Small intestine (tissue), 7 donors: ENCODE results near the gene COL4A2. TPM values are rescaled to one million over a fixed set of nuclear protein-coding genes. Genes with fewer than 3 reads are reported as not detected.

ENCODE experiments used
- DNase-seq, 2 donors: peaks; one replicate each; pipeline versions ENCODE4 v3.0.0 to v3.0.0-alpha.2; 2013
- FAIRE-seq: peaks from 2 replicates; lab custom pipeline; 2012; peaks lifted over from hg19 to GRCh38; lab: Jason Lieb, UNC
- H3K27ac ChIP-seq, 3 donors: one replicate each; pipeline ENCODE4 v1.5.1; 2013; ENCODE audit warnings: low read length in 2 of 3, mild to moderate bottlenecking in 2 of 3, control low read depth in 1 of 3, inconsistent platforms in 1 of 3, low read depth in 1 of 3, moderate library complexity in 1 of 3
- H3K27me3 ChIP-seq, 3 donors: one replicate each; pipeline ENCODE4 v1.6.1; 2013; ENCODE audit warnings: low read length in 3 of 3, inconsistent platforms in 1 of 3; ENCODE audit not compliant: control insufficient read depth in 3 of 3, insufficient read depth in 3 of 3
- H3K36me3 ChIP-seq, 3 donors: one replicate each; pipeline ENCODE4 v1.6.1; 2013; ENCODE audit warnings: low read length in 3 of 3, inconsistent platforms in 1 of 3, low read depth in 1 of 3, mild to moderate bottlenecking in 1 of 3, moderate library complexity in 1 of 3; ENCODE audit not compliant: control insufficient read depth in 3 of 3, insufficient read depth in 2 of 3
- H3K4me1 ChIP-seq, 3 donors: one replicate each; pipeline ENCODE4 v1.6.1; 2013; ENCODE audit warnings: low read length in 2 of 3, inconsistent platforms in 1 of 3, low read depth in 1 of 3, mild to moderate bottlenecking in 1 of 3, moderate library complexity in 1 of 3; ENCODE audit not compliant: control insufficient read depth in 3 of 3, insufficient read depth in 2 of 3
- H3K4me3 ChIP-seq, 3 donors: one replicate each; pipeline ENCODE4 v1.5.1; 2013; ENCODE audit warnings: low read length in 3 of 3, control low read depth in 1 of 3, inconsistent platforms in 1 of 3, low read depth in 1 of 3, mild to moderate bottlenecking in 1 of 3, moderate library complexity in 1 of 3
- H3K9me3 ChIP-seq, 2 donors: one replicate each; pipeline ENCODE4 v1.6.1; 2013; ENCODE audit warnings: low read depth in 1 of 2, low read length in 1 of 2; ENCODE audit not compliant: control insufficient read depth in 2 of 2, insufficient read depth in 1 of 2
- WGBS, 3 donors: extraction: QIAGEN DNeasy Blood & Tissue Kit; methylation state at CpG; one replicate each; pipeline ENCODE4 v1.1.7; 2013; 5-methylcytosine and 5-hydroxymethylcytosine counted together
- polyA plus RNA-seq, 4 donors: library from polyadenylated mRNA; stranded (reverse) in 3 of 4; unstranded in 1 of 4; fragments of 200-250 nt in 3 of 4; fragments of 120-200 nt in 1 of 4; gene quantifications; one replicate each; pipeline versions ENCODE4 v1.2.1 to v1.2.3, GENCODE V29; 2013
- donor health status: healthy with polysubstance abuse.
- donor health status: control.
- donor health status: control.
- donor health status: Bipolar disorder and iron deficiency.
- donor health status: healthy.

COL4A2 gene
- polyA plus RNA-seq, 4 donors: 42.3 to 120 (median 64.6) TPM

DNA sequence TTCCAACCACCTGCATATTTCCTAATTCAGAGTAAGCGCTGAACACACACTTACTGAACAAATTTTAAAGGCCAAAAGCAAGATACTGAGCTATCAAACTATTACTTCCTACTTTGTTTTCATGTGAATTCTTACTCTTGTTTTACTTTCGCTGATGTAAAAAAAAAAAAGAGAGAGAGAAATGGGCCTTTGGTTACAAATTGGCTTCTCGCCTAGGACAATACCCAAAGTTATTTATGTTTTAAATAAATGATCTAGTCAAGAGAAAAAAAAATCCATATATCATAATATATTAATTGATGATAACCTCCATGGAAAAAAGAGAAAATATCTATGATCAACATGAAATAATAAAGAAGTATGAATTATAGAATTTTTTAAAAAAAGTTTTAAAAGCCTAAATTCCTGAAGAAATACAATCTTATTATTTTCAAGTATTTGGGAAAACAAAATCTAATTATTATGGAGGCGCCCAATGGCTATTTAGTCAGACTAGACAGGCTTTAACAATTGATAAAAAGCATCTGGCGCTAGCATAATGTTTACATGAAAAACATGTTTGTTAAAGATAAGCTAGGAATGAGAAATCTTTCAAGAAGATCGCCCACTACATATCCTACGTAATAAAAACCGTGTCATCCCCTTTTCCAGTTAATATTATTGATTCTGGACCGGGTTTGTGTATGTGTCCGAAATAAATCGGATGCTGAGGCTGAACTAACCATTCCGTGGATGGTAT lies 9.1 kb upstream of the COL4A2 start:
- Histone ChIP-seq H3K36me3 (peaks cover 0 to 6% (median 0%) of the 10 kb centered on the region in 3 donors), H3K9me3 (peaks cover 0 to 2% of the 10 kb centered on the region in 2 donors), H3K27me3 (no peaks in the 10 kb centered on the region), H3K27ac (peak overlapping the region in 2 of 3 donors; percentile 32 to 52), H3K4me3 (no peak overlapping the region), H3K4me1 (peaks cover 0 to 6% (median 0%) of the 10 kb centered on the region in 3 donors)
- DNase-seq (no peak), FAIRE-seq (peak; percentile 83)
- 58 to 79% (median 67%) methylated on average over 12 of the region's 12 CpGs for WGBS, 3 donors

DNA sequence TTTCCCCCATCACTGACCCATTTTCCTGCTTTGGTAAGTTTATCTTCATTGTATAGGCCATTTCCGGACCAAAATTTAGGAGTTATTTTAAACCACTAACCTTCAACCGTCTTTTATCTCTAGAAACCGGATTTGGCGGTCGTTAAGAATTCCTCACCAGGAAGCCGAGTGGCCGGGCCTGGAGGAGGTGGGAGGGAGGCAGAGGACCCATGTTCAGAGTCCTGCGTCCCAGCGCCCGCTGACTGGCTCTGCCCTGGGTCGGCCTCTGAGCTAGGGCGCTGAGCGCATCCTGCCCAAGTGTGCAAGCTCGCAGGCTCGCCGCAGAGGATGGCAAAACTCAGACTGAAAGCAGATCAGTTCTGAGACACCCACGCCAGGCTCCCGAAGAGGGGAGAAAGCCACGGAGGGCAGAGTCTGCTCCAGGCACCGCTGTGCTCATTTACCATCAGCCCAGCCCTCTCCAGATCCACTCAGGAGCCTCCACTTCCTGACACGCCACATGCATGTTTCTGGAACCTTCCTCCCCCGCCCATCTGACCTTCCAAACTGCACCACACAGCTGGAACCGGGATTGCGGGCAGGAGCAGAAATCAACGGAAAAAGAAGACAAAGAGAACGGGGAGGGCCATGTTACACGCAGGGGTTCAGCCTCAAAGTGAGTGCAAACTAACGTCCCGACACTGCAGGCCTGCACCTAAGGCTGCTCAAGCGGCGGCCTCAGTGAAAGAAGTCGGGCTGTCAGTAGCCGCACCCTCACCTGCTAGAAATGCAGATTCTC lies 8.4 kb upstream of the COL4A2 start:
- FAIRE-seq (no peak), DNase-seq (no peak)
- no peaks in the 10 kb centered on the region for H3K9me3 ChIP-seq
- WGBS, 3 donors: 39 to 66% (median 54%) methylated on average over 33 of the region's 33 CpGs
- peak overlapping the region in 2 of 3 donors; percentile 32 to 52 for H3K27ac ChIP-seq
- H3K27me3 ChIP-seq: no peaks in the 10 kb centered on the region
- H3K4me1 ChIP-seq: peaks cover 0 to 8% (median 0%) of the 10 kb centered on the region in 3 donors
- H3K4me3 ChIP-seq: no peak overlapping the region
- peaks cover 0 to 7% (median 0%) of the 10 kb centered on the region in 3 donors for H3K36me3 ChIP-seq

DNA sequence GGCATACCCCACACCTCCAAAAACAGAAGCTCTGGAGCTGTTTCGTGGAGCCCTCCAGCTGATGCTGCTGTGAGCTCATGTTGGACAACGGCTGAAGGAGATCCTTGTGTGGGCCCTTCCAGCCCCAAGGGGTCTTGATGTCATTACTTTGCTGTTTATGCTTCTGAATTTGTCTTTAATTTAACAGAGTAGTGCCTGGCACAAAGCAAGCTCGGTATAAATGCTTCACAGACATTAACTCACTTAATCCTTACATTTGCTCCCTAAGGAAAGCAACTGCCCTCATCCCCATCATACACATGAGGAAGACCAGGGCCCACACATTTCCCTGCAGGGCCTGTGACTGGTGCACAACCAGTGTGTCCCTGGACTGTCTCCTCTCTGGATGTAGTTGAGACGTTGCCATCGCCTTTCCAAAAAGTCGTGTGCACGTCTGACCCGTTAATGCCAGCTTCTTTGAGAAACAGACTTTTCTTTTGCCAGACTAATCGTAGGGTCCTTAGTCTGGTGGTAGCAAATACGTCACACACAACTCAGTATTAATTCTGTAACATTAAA lies 7.7 kb upstream of the COL4A2 start:
- FAIRE-seq (no peak), DNase-seq (no peak)
- Histone ChIP-seq H3K36me3 (peaks cover 0 to 8% (median 0%) of the 10 kb centered on the region in 3 donors), H3K27me3 (no peaks in the 10 kb centered on the region), H3K27ac (peak overlapping the region in 1 of 3 donors; percentile 52), H3K9me3 (no peaks in the 10 kb centered on the region), H3K4me3 (no peak overlapping the region), H3K4me1 (peaks cover 0 to 8% (median 0%) of the 10 kb centered on the region in 3 donors)
- 59 to 74% (median 64%) methylated on average over 10 of the region's 10 CpGs for WGBS, 3 donors

DNA sequence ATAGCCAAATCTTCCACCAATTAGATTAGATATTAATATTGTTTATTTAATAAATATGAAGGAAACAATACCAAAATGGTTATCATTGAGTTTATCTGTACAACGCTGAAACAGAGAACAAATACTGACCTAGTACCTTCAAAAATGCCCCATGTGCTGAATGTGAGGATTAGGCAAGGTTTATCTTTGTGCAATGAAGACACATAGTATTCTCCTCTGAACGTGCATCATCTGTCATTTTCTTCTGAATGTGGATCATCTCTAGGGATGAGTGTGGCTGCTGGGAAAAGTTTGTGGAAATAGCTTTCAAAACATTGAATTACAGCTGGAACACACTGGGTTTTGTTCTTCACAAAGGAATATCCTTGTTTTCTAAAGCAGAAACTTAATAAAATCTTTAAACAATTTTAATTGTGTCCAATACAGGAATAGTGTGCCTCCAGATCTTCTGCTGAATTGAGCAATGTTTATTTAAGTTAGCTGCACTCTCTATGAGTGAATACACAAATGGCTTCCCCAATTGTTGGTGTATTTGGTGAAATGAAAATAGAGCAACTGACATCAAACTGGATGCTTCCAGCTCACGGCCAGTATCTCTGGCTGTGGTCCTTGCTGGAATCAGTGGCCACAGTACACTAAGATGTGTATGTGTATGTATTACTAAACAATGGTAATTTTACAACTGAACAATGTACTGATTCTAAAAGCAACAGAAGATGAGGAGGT lies 6.8 kb upstream of the COL4A2 start:
- Histone ChIP-seq H3K4me3 (no peak overlapping the region), H3K27ac (peak overlapping the region in 1 of 3 donors; percentile 34), H3K4me1 (peaks cover 0 to 8% (median 0%) of the 10 kb centered on the region in 3 donors), H3K27me3 (no peaks in the 10 kb centered on the region), H3K36me3 (peaks cover 0 to 8% (median 0%) of the 10 kb centered on the region in 3 donors), H3K9me3 (no peaks in the 10 kb centered on the region)
- 53 to 61% (median 55%) methylated on average over 3 of the region's 3 CpGs for WGBS, 3 donors
- no peak for FAIRE-seq
- DNase-seq: no peak

DNA sequence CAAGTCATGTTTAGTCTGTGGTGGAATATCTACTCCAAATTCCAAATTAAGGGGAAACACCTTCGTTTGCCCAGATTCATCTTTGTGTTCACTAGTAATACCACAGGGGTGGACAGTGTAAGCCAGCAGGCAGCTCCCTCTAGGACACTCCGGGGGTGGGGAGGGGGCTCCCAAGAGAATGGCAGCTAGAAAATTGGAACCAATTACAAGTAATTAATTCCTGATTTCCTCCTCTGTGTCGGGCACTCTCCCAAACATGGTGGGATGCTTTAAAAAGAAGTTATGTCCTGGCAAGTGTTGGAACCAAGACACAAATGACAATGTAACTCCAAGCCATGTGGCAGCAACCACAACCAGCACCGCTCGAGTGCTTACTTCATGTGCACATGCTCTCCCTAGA lies 6.0 kb upstream of the COL4A2 start:
- H3K4me3 ChIP-seq: no peak overlapping the region
- H3K36me3 ChIP-seq: peaks cover 0 to 8% (median 0%) of the 10 kb centered on the region in 3 donors
- no peaks in the 10 kb centered on the region for H3K9me3 ChIP-seq
- DNase-seq (no peak), FAIRE-seq (no peak)
- no peaks in the 10 kb centered on the region for H3K27me3 ChIP-seq
- peaks cover 0 to 8% (median 0%) of the 10 kb centered on the region in 3 donors for H3K4me1 ChIP-seq
- no peak overlapping the region for H3K27ac ChIP-seq
- 46 to 56% (median 50%) methylated on average over 5 of the region's 5 CpGs for WGBS, 3 donors

DNA sequence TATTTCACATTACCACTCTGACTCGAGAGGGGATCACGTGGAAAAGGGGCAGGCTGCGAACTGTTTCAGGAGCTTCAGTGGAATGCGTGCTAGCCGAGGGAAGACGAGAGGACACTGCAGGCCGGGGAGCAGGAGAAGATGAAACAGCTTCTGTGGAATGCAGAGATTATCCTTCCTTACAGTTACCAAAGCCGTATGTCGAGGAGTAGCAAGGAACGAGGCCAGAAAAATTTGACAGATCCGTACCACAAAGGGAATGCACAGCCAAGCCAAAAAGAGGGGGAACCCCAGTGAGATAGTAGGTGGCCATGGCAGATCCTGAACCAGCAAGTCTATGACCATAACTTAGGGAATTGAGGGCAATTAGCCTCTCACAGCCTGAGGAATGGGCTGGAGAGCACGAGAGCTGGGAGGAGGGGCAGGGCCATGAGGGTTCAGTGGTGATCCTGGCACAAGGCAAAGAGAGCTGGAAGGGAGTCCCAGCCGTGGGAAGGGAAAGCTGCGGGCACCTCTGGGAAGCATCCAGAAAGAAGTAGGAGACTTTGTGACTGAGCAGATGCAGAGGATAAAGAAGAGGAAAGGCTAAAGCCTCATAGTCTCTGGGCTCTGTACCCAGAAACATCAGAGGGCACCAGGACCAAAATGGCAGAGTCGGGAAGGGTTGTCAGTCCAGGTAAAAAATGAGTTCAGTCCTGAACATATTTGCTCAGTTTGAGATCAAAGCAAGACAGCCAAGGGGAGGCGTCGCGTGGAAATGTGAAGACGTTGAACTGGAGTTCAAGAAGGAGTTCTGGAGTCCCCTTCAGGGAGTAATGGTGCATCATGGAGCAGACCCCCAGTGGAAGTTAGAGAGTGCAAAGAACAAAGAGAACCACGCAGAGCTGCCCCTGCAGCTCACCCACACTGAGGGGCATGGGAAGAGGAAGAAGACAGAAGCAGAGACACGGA lies 5.2 kb upstream of the COL4A2 start:
- WGBS, 3 donors: 66 to 82% (median 77%) methylated on average over 21 of the region's 21 CpGs
- H3K27me3 ChIP-seq: peaks cover 0 to 5% (median 0%) of the 10 kb centered on the region in 3 donors
- H3K4me1 ChIP-seq: peaks cover 0 to 4% (median 0%) of the 10 kb centered on the region in 3 donors
- H3K27ac ChIP-seq: peak overlapping the region in 2 of 3 donors; percentile 28 to 39
- FAIRE-seq (no peak), DNase-seq (no peak)
- H3K4me3 ChIP-seq: no peak overlapping the region
- no peaks in the 10 kb centered on the region for H3K9me3 ChIP-seq
- H3K36me3 ChIP-seq: peaks cover 0 to 8% (median 0%) of the 10 kb centered on the region in 3 donors

DNA sequence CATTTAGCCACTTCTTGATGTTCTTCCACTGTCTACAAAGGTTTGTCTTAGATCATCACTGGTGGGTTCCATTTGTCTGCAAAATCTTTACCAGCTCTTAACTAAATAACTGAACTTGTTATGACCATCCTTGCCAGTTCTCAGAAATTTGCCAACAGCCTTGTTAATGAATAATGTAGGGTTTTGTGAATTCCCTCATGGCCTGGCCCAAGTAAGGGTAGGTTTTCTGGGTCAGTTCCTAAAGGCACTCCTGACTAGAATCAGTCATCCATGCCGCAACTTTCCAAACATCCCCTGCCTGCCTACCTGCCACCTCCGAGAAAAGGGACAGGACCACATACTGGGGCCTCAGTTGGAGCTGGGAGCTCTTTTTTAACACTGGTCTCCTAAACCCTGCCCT lies 4.1 kb upstream of the COL4A2 start:
- H3K27me3 ChIP-seq: peaks cover 5 to 8% (median 5%) of the 10 kb centered on the region in 3 donors
- no peak overlapping the region for H3K4me3 ChIP-seq
- H3K9me3 ChIP-seq: no peaks in the 10 kb centered on the region
- WGBS, 3 donors: 83 to 95% (median 88%) methylated on average over 2 of the region's 2 CpGs
- DNase-seq (no peak), FAIRE-seq (no peak)
- H3K4me1 ChIP-seq: peaks cover 0 to 4% (median 0%) of the 10 kb centered on the region in 3 donors
- peak overlapping the region in 1 of 3 donors; percentile 14 for H3K27ac ChIP-seq
- peaks cover 0 to 8% (median 0%) of the 10 kb centered on the region in 3 donors for H3K36me3 ChIP-seq
